IPS-18c (cell line): ENCODE results near the gene PAXX.

Source experiments
- H3K4me3 ChIP-seq: 2 replicates; pipeline ENCODE4 v1.7.0; 2013; ENCODE audit warnings: low read depth, mild to moderate bottlenecking, low read length, moderate library complexity; ENCODE audit not compliant: insufficient read depth
- H3K9me3 ChIP-seq: one replicate; pipeline ENCODE4 v1.6.1; 2013; ENCODE audit warnings: mild to moderate bottlenecking, low read length, moderate library complexity; ENCODE audit not compliant: control insufficient read depth, insufficient read depth

PAXX gene

GRCh38 chr9:137006116-137007003, 14.1 kb downstream of the PAXX start:
- peaks cover 2% of the 10 kb centered on the region for H3K9me3 ChIP-seq

GRCh38 chr9:137007108-137007815, 15.0 kb downstream of the PAXX start:
- Histone ChIP-seq H3K9me3 (peaks cover 2% of the 10 kb centered on the region), H3K4me3 (no peak overlapping the region)

More at GRCh38 chr9:137006116-137007003, 14.1 kb downstream of the PAXX start:
- H3K4me3 ChIP-seq, result no peak overlapping the region

GRCh38 chr9:137007816-137008270, 15.6 kb downstream of the PAXX start:
- peaks cover 2% of the 10 kb centered on the region for H3K9me3 ChIP-seq
- H3K4me3 ChIP-seq, result no peak overlapping the region

- Histone ChIP-seq H3K4me3 (no peak overlapping the region), H3K9me3 (peaks cover 2% of the 10 kb centered on the region)
Observed at GRCh38 chr9:137008312-137008711, 16.1 kb downstream of the PAXX start.

GRCh38 chr9:137009217-137009616, 17.0 kb downstream of the PAXX start:
- H3K4me3 ChIP-seq, result no peak overlapping the region
- peaks cover 2% of the 10 kb centered on the region for H3K9me3 ChIP-seq

- no peak overlapping the region for H3K4me3 ChIP-seq
- peaks cover 2% of the 10 kb centered on the region for H3K9me3 ChIP-seq
Observed at GRCh38 chr9:137009938-137010732, 17.9 kb downstream of the PAXX start.

- Histone ChIP-seq H3K9me3 (peaks cover 2% of the 10 kb centered on the region), H3K4me3 (no peak overlapping the region)
Observed at GRCh38 chr9:137011156-137011555, 18.9 kb downstream of the PAXX start.

GRCh38 chr9:137011907-137012675, 19.9 kb downstream of the PAXX start:
- no peak overlapping the region for H3K4me3 ChIP-seq
- H3K9me3 ChIP-seq, result peaks cover 2% of the 10 kb centered on the region

- no peak overlapping the region for H3K4me3 ChIP-seq
- peaks cover 2% of the 10 kb centered on the region for H3K9me3 ChIP-seq
Observed at GRCh38 chr9:137012694-137013570, 20.7 kb downstream of the PAXX start.

- Histone ChIP-seq H3K4me3 (no peak overlapping the region), H3K9me3 (peaks cover 2% of the 10 kb centered on the region)
Observed at GRCh38 chr9:137013571-137013940, 21.3 kb downstream of the PAXX start.

- no peak overlapping the region for H3K4me3 ChIP-seq
- H3K9me3 ChIP-seq, result peaks cover 2% of the 10 kb centered on the region
Observed at GRCh38 chr9:137014166-137014565, 21.9 kb downstream of the PAXX start.

GRCh38 chr9:137014776-137015539, 22.7 kb downstream of the PAXX start:
- no peaks in the 10 kb centered on the region for H3K9me3 ChIP-seq

GRCh38 chr9:137015540-137015930, 23.3 kb downstream of the PAXX start:
- Histone ChIP-seq H3K9me3 (no peaks in the 10 kb centered on the region), H3K4me3 (no peak overlapping the region)

More at GRCh38 chr9:137014776-137015539, 22.7 kb downstream of the PAXX start:
- no peak overlapping the region for H3K4me3 ChIP-seq

GRCh38 chr9:137015976-137016375, 23.8 kb downstream of the PAXX start:
- no peak overlapping the region for H3K4me3 ChIP-seq
- H3K9me3 ChIP-seq, result no peaks in the 10 kb centered on the region

GRCh38 chr9:137016436-137016835, 24.2 kb downstream of the PAXX start:
- Histone ChIP-seq H3K4me3 (no peak overlapping the region), H3K9me3 (no peaks in the 10 kb centered on the region)
